Upper lobe of right lung (tissue), 1 donor: ENCODE results near the gene RRAS. TPM values are rescaled to one million over a fixed set of nuclear protein-coding genes. Genes with fewer than 3 reads are reported as not detected.
A peak's percentile ranks its signal among the peaks of the same experiment; 100 is the strongest.

Experiments
- ATAC-seq: fragments of 200-7000 bp; cut with Tn5 transposase; one replicate; pipeline ENCODE4 v1.9.1; 2020; ENCODE audit warnings: mild to moderate bottlenecking, moderate library complexity
- DNase-seq: peaks from one replicate; pipeline ENCODE4 v3.0.0-alpha.2; 2020
- H3K27ac ChIP-seq: fragments of 200-600 bp; one replicate; pipeline ENCODE4 v1.8.0; 2022
- H3K27me3 ChIP-seq: fragments of 200-600 bp; one replicate; pipeline ENCODE4 v1.8.0; 2022; ENCODE audit warnings: mild to moderate bottlenecking
- H3K36me3 ChIP-seq: fragments of 200-600 bp; one replicate; pipeline ENCODE4 v1.8.0; 2022
- H3K4me1 ChIP-seq: fragments of 200-600 bp; one replicate; pipeline ENCODE4 v1.8.0; 2022
- H3K4me3 ChIP-seq: fragments of 200-600 bp; one replicate; pipeline ENCODE4 v1.8.0; 2022; ENCODE audit warnings: mild to moderate bottlenecking
- H3K9me3 ChIP-seq: fragments of 200-600 bp; one replicate; pipeline ENCODE4 v1.8.0; 2022
- intact Hi-C: fragments of 100-400 bp; cut with DNase I; formaldehyde crosslinking; loops from one replicate; pipeline ENCODE4 v1.11.0; 2022
- long read RNA-seq: library from polyadenylated mRNA; unstranded; transcript quantifications from one replicate; pipeline ENCODE4 v2.0.0, GENCODE V29; 2021
- total RNA-seq: library from RNA; stranded (reverse); fragmentation: NEBNext Ultra II Directional; extraction: Animal tissue kit (Norgen Biotek cat#: 25700); gene quantifications from one replicate; pipeline ENCODE4 v1.2.1, GENCODE V29; 2021
- TF ChIP-seq, protein P1 (sequence below): fragments of 200-600 bp; IDR thresholded peaks from one replicate; pipeline ENCODE4 v1.8.0; 2022; ENCODE audit warnings: antibody characterized with exemption
- donor health status: DM: no; HTN: yes; CAD: no; lungs with severe emphysema.

RRAS gene
- total RNA-seq, result 138 TPM
- long read RNA-seq, transcript RRAS-201 (6 exons, 1,044 nt), result major isoform, 174 of 194 reads
- long read RNA-seq, partial matches to known transcripts, result 12 of 194 reads
- long read RNA-seq, other reads (novel, unspliced or antisense), result 8 of 194 reads

DNA sequence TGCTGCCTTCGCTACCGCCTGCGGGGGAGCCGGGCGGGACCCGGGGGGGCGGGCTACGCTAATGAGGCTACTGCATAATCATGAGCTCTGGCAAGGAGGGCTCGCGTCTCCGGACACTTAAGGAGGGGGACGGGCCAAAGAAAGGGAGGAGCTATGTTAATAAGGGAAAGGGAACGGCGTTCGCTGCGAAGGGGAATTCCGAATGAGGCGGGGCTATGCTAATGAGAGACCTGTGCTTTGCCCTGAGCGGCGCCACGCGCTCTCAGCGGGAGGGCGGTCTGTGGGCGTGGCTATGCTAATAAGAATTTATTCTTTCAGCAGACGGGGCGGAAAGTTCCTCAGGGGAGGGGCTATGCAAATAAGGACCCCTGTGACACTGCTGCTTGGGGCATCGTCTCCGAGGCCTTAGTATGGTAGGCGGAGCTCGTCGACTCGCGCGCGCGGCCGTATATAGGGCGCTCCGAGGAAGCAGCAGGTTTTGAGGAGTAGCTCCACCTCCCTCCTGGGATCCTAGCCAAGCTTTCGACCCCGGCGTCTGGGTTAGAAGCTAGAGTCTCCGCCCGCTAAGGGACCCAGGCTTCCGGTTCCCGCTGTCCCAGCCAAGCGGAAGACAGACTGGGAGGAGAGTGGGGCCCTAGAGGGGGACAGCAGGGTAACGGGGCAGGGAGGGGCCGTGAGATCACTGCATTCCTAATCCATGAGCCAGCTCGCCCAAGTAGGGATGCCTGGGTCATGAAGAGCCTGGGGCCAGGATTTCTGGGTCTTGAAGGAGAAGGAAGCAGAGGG is at the start of gene RRAS:
Gene RRAS, minus strand, starts transcription at position 31 of the 786 bp plus-strand sequence. CDS start 45 bp downstream, outside the sequence.
- DNase-seq, result peak; percentile 100
- H3K9me3 ChIP-seq, result no peaks in the 10 kb centered on the region
- intact Hi-C loops, result no loop called here
- H3K27me3 ChIP-seq, result no peaks in the 10 kb centered on the region
- ATAC-seq, result peak; percentile 74
- H3K27ac ChIP-seq, result peak within 1 kb of the TSS; percentile 100
- no peaks in the 10 kb centered on the region for H3K36me3 ChIP-seq
- H3K4me3 ChIP-seq, result peak within 1 kb of the TSS; percentile 91
- TF ChIP-seq, protein P1, sequence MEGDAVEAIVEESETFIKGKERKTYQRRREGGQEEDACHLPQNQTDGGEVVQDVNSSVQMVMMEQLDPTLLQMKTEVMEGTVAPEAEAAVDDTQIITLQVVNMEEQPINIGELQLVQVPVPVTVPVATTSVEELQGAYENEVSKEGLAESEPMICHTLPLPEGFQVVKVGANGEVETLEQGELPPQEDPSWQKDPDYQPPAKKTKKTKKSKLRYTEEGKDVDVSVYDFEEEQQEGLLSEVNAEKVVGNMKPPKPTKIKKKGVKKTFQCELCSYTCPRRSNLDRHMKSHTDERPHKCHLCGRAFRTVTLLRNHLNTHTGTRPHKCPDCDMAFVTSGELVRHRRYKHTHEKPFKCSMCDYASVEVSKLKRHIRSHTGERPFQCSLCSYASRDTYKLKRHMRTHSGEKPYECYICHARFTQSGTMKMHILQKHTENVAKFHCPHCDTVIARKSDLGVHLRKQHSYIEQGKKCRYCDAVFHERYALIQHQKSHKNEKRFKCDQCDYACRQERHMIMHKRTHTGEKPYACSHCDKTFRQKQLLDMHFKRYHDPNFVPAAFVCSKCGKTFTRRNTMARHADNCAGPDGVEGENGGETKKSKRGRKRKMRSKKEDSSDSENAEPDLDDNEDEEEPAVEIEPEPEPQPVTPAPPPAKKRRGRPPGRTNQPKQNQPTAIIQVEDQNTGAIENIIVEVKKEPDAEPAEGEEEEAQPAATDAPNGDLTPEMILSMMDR, result no peak
- H3K4me1 ChIP-seq, result peaks cover 34% of the 10 kb centered on the region

DNA sequence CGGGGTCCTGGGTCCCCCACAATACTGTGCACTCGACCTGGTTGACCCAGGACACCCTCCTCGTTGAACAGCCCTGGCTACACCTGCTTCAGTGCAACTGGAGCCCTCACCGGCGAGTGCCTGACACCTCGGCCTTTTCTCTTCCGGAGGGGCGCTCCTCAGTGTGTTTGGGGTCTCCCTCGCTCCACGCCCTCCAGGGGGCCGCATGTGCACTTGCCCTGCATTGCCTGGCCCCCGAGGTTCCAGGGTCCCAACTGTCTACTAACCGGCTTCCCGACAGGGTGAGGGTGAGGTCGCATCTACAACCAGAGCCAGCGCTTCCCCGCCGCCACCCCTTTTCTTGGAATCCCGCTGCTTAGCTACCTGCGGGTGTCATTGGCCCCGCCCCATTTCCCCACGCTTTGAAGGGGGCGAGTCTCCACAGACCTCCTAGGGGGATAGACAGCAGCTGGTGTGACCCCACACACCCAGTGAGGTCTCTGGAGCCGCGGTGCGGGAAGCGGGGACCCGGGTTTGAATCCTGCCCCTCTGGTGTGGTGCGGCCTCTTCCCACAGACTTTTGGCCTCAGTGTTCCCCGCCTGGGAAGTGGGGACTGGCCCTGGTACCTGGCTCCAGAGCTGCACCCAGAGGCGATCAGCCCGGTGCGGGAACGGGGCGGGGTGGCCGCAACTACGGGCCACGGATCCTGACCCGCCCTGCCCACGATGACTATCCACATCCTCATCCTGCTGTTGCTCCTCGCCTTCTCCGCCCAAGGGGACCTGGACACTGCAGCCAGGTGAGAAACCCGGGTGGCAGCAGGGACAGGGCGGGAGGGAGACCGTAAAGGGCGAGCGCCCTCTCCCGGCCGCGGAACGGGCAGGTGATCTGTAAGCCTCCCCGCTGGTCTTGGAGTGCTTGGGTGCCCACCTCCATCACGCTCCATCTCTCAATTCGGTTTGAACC is 49.5 kb upstream of the RRAS start, which contains the start of gene ADM5:
Gene ADM5, plus strand, starts transcription at position 462 of the 946 bp plus-strand sequence. Its CDS starts 244 bp downstream, at position 706.
- Histone ChIP-seq H3K9me3 (no peaks in the 10 kb centered on the region), H3K27me3 (peaks cover 7% of the 10 kb centered on the region), H3K4me1 (peaks cover 23% of the 10 kb centered on the region), H3K36me3 (peaks cover 21% of the 10 kb centered on the region), H3K4me3 (peak within 1 kb of the TSS; percentile 59), H3K27ac (peak within 1 kb of the TSS; percentile 65)
- DNase-seq, result peak; percentile 80
- peak; percentile 55 for ATAC-seq
- intact Hi-C loops, result no loop called here
- TF ChIP-seq, protein P1, result peak; percentile 57

DNA sequence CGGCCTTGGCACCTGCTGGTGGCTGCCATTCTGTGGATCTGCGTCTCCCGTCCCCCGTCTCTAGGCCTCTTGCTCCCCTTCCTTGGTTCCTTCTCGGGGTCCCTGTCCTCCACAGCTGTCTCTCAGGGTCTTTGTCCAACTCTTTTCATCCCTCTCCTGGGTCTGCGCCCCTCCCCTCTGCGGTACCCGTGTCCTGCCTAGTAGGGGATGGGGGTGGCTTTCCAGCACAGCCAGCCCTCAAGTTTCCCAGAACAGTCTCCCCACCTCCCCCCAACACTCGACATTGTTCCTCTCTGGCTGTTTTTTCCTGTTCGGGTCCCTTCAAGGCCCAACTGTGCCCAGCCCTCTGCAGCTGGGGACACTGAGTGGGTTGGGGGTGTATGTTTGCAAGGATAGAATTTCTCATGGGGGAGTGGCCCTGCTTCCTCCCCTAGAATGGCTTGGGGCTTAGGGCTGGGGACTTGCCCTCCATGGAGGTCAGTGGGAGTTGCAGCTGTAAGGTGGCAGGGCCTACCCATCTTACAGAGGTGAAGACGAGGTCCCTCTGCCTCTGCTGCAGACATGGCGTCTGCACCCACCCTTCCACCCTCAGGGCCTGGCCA is 48.7 kb upstream of the RRAS start:
- intact Hi-C loops, result no loop called here
- H3K4me3 ChIP-seq, result peak overlapping the region; percentile 59
- H3K36me3 ChIP-seq, result peaks cover 28% of the 10 kb centered on the region
- no peaks in the 10 kb centered on the region for H3K9me3 ChIP-seq
- DNase-seq (no peak), ATAC-seq (no peak)
- H3K27me3 ChIP-seq, result peaks cover 7% of the 10 kb centered on the region
- TF ChIP-seq, protein P1, result no peak
- H3K27ac ChIP-seq, result peak overlapping the region; percentile 65
- H3K4me1 ChIP-seq, result peaks cover 23% of the 10 kb centered on the region

DNA sequence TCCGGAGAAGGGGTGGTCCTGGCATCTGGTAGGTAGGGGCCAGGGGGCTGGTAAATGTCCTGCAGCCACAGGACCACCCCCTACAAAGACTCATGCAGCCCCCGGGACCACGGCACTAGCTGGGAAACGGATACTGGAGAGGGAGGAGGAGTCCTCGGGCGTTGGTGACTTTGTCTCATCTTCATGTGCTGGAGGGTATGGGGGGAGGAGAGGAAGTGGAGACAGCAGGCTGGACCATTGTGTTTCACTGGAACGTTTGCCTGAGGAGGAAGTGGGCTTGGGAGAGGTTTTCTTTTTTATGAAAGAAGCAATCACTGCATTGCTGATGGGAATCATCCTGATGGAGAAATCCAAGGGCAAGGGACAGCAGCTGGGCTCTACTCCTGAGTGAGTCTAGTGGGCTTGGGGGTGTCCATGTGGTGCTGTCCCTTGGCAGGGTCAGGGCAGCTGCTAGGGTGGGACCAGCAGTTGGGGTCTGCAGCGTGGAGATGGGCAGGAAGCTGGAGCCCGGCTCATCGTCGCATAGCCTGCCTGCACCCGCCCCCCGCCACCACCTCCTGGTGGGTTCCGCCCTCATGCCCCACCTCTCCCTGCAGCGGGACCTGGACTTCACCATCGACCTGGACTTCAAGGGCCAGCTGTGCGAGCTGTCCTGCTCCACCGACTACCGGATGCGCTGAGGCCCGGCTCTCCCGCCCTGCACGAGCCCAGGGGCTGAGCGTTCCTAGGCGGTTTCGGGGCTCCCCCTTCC is 47.8 kb upstream of the RRAS start:
- Histone ChIP-seq H3K27me3 (peaks cover 7% of the 10 kb centered on the region), H3K9me3 (no peaks in the 10 kb centered on the region), H3K27ac (peak overlapping the region; percentile 65), H3K4me1 (peaks cover 23% of the 10 kb centered on the region), H3K36me3 (peaks cover 36% of the 10 kb centered on the region), H3K4me3 (peak overlapping the region; percentile 59)
- intact Hi-C loops, result no loop called here
- DNase-seq (no peak), ATAC-seq (peak; percentile 2)
- TF ChIP-seq, protein P1, result no peak
